Astrocyte of the cerebellum (primary cell): ENCODE results near the gene AFG1L.
A peak's percentile ranks its signal among the peaks of the same experiment; 100 is the strongest.
"Not testable (repeated sequence)": the region's sequence is repeated elsewhere in the genome, so short reads cannot be mapped to it uniquely, and the experiment has no call there.

ENCODE experiments used
- DNase-seq: peaks from one replicate; pipeline ENCODE4 v3.0.0-alpha.2; 2011; ENCODE audit warnings: low read depth
- H3K4me3 ChIP-seq: 2 replicates; pipeline ENCODE4 v1.5.1; 2011; ENCODE audit warnings: mild to moderate bottlenecking, low read depth, low read length, moderate library complexity
- CTCF ChIP-seq: IDR thresholded peaks from 2 replicates; pipeline ENCODE4 v1.5.1; 2012; ENCODE audit warnings: low read length, low read depth, moderate library complexity, mild to moderate bottlenecking; ENCODE audit errors: missing control alignments
- in situ Hi-C: cut with HindIII; loops from 2 replicates; pipeline ENCODE4 v1.10.0; 2017; ENCODE audit warnings: low sequenced_read_pairs

Gene AFG1L

GRCh38 chr6:108288742-108289141 is 6.1 kb upstream of the AFG1L start:
- no peak overlapping the region for H3K4me3 ChIP-seq
- in situ Hi-C loops: no loop called here
- DNase-seq: no peak

GRCh38 chr6:108291091-108291490 is 3.8 kb upstream of the AFG1L start:
- no peak for TF ChIP-seq CTCF
- in situ Hi-C loops: no loop called here
- no peak overlapping the region for H3K4me3 ChIP-seq
- no peak for DNase-seq

More at GRCh38 chr6:108288742-108289141, 6.1 kb upstream of the AFG1L start:
- TF ChIP-seq CTCF: no peak

GRCh38 chr6:108292561-108292960 is 2.3 kb upstream of the AFG1L start:
- in situ Hi-C loops, H3K4me3 ChIP-seq, DNase-seq: not testable (repeated sequence)

- no peak for DNase-seq
- TF ChIP-seq CTCF: no peak
- in situ Hi-C loops: no loop called here
- H3K4me3 ChIP-seq: peak overlapping the region; percentile 86
Observed at GRCh38 chr6:108293527-108294296, 1.1 kb upstream of the AFG1L start.

- no peak for DNase-seq
- TF ChIP-seq CTCF: no peak
- peak overlapping the region; percentile 86 for H3K4me3 ChIP-seq
- in situ Hi-C loops: no loop called here
Observed at GRCh38 chr6:108294297-108294726, 542 bp upstream of the AFG1L start.

- in situ Hi-C loops: no loop called here
- no peak for TF ChIP-seq CTCF
- H3K4me3 ChIP-seq: peak overlapping the region; percentile 86
- DNase-seq: no peak
Observed at GRCh38 chr6:108295676-108296075, 822 bp downstream of the AFG1L start.

GRCh38 chr6:108302386-108302785 is 7.5 kb downstream of the AFG1L start:
- TF ChIP-seq CTCF: no peak
- H3K4me3 ChIP-seq: no peak overlapping the region
- in situ Hi-C loops: no loop called here
- DNase-seq: no peak
